Effector CD4-positive, alpha-beta T cell (primary cell): Measurements from ENCODE around the gene CYB561D1.
A peak's percentile ranks its signal among the peaks of the same experiment; 100 is the strongest.

Experiments
- DNase-seq: peaks from one replicate; pipeline ENCODE4 v3.0.0-alpha.2; 2020

Gene CYB561D1

GRCh38 chr1:109502364-109502851, 8.5 kb downstream of the CYB561D1 start:
- DNase-seq: peak; percentile 58

DNA sequence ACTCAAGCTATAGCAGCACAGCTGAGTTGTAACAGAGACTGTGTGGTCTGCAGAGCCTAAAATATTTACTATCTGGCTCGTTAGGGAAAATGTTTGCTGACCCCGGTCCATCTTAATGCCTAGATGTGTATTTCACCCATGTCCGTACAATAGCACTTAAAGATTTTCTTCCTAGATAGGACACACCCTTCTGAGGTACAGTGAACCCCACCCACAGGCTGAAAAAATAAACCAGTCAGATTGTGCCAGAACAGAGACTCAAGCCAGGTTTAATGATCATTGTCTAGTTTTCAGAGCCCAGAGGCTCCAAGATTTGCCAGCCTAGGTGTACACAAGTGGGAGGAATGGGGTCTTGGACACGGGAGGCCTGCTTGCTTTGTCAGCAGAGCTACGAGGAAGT, 10.0 kb downstream of the CYB561D1 start:
- DNase-seq: no peak

DNA sequence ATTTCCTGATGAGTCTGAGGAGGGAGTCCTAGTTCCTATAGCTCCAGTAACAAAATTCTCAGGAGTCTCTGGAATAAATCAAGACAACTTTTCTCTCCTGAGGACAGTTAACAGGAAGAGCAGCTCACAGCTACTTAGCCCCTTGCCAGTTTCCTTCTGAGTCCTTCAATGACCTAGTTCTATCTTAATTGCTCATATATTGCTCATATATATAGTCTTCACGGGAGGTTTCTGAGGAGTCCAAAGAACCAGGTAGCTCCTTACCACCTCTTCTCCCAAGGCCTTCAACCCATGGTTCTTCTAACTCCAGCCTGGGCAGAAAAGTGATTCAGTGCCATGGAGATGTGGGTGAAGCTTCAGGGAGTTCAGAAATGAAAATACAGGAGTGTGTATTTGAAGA, 11.1 kb downstream of the CYB561D1 start:
- no peak for DNase-seq

GRCh38 chr1:109508001-109508872, 14.3 kb downstream of the CYB561D1 start:
- DNase-seq: no peak

GRCh38 chr1:109508873-109509175, 14.9 kb downstream of the CYB561D1 start:
- no peak for DNase-seq

DNA sequence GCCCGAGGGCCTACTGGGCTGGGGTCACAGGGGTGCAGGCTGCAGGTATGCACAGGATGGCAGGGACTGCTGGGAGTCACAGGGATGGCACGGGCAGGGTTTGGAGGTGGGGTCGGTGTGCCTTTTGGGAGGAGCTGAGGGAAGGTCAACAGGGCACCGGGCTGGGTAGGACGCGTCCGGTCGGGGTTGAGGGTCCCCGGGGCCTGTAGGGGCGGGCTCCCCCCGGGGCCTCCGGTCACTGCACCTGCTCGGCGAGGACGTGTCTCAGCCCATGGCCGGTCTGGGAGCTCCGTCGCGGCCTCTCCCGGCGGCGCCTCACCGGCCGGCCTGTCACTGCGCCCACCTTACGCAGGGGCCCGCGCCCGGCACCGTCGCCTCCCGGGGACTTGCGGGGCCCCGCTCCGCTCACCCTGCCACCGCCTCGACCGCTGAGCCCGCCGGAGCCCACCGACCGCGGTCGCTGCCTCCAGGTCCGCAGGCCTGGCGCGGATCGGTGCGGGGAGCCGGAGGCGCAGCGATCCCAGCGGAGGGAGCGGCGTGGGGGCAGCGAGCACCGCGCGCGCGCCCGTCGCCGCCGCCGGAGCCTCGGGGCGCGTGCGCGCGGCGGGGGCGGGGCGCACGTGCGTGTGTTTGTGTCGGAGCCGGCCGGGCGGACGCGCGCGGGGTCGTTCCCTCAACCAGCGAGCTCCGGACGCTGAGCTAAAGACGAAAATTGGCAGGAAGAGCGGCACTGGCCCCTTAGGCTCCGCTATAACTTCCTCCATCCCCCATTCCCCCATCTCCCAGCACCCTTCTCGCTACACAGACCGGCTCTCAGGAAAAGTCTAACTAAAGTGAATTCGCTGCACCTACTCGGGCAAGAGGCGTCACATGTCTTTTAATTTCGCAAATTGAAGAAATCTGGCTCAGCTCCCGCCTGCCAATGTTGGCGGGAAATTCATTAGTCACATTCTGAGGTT, 15.6 kb downstream of the CYB561D1 start, which contains the start of gene AMIGO1:
Gene AMIGO1 (minus strand): TSS at position 552 of the 959 bp plus-strand sequence. CDS start 815 bp downstream, outside the sequence.
- DNase-seq: peak; percentile 51

DNA sequence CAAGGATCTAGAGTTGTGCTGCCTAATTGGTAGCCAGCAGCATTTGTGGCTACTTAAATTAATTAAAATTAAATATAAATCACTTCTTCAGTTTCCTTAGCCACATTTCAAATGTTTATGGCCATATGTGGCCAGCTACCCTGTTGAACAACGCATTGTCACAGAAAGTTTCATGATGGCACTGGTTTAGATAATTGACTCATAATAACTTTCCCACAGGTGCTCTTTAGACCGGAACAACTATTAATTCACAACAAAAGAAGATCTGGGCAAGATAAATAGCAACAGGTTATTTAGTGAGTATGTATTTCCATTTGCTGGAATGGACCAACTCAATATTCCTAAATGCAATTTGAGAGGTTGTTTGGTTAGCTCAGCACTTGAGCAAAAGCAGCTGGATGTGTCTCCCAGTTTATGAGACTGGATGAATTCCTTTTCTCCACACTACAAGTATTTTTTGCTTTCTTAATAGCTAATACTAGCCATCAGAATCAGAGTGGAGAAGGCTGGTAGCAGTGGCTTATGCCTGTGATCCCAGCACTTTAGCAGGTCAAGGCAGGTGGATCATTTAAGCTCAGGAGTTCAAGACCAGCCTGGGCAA, 19.3 kb downstream of the CYB561D1 start:
- DNase-seq: no peak

GRCh38 chr1:109514846-109515245, 21.0 kb downstream of the CYB561D1 start:
- DNase-seq: no peak

GRCh38 chr1:109516872-109517271, 23.0 kb downstream of the CYB561D1 start:
- DNase-seq: no peak

GRCh38 chr1:109517337-109517736, 23.4 kb downstream of the CYB561D1 start:
- no peak for DNase-seq

GRCh38 chr1:109521002-109521951, 27.4 kb downstream of the CYB561D1 start:
- DNase-seq: no peak

- DNase-seq: no peak
Observed at GRCh38 chr1:109522026-109522425, 28.1 kb downstream of the CYB561D1 start.

DNA sequence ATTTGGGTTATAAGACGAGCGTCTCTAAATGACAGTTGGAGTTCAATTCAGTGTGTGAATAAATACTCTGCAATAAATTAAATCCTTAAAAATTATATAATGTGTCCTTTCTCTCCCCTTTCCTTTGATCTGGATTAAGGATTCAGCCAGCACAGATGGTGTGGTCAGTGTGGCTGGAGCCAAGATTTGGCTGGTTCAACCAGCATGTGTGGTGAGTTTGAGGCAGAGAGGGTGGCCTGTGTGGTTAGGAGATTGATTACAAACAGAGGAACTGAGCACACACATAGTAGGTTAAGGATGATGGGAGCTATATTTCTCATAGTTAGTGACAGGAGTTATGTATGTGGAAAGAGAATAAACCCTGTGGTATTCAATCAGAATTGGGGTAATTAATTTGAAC, 29.8 kb downstream of the CYB561D1 start:
- no peak for DNase-seq

DNA sequence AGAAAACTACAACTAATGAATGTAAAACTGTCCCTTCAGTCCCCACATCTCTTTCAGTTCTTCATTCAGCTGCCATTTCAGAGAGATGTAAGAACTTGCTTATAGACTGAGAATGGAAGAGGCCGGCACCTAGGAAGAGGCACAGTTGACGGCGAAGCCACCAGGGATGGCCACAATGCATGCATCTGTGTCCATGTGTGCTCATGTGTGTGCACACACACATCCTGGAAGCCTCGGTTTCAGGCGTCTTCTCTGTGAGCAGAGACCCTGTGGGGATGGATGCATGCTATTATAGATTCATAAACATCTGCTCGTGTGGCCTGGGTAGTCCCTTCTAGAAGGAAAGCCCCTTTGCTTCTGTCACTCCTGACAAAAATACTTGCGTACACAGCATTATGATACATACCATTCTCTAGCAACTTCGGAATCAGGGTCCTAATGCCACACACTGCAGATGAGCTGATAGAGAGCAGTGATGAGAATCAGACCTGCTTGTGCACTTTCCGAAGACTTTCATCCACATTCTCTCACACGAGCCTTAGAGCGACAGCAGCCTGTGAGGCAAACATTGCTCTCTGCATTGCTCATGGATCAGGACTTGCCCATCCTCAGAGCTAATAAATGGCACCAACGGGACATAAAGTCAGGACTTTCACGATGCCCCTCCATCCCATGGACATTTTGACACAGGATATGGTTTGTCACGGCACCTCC, 33.4 kb downstream of the CYB561D1 start:
- DNase-seq: no peak

DNA sequence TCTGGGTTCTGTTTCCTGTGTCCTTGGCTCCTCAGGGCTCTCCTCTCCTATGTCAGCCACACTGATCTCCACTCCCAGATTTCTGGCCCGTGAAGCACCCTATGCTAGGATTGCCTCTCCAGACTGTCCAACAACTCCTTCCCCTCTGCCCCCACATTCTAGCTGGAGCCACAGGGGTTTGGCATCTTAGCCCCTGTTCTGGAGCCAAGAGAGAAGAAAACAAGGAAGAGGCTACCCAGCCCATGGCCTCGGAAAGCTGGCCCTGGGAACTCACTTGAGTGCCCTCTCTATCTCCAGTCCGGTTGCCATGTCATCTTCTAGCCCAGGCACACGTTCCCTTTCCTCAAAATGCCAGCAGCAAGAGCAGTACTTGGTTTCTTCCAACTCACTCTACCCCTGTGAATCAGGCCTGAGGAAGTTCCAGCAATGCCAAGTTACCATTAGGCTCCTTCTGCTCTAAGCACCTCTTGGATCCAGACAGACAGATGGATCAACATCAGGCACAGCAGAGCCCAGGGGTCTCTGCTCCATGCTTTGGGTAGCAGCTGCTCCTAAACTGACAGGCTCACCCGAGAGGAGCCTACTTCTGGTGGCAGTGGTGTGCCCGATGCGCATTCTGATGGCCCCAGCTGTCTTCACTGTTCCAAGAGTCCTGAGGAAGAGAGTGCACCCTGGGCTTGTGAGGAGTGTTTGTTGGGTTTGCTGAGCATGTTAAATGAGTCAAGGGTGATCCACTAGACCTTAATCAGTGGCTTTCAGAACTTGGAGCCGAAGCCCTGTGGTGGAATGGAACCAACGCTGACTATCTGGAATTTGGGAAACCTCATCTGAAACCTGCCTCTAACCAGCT, 34.2 kb downstream of the CYB561D1 start:
- DNase-seq: no peak

DNA sequence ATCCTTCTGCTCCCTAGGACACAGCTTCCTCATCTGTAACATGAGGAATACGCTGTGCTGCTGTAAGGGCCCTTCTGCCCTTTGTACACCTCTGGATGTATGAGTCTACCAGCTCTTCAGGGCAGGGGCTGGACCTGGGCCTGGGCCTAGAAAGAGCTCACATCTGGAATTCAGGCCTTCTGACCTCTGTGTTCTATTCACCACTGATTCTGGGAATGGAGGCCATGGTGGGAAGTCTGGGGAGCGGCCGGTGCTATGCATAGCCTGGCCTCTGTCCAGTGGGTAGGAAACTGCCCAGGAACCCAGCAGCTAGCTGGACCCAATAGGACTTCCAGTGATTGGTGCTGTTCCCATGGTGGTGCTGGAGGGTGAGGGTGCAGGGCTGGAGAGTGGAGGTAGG, 34.8 kb downstream of the CYB561D1 start:
- DNase-seq: no peak

- no peak for DNase-seq
Observed at GRCh38 chr1:109529881-109530456, 36.1 kb downstream of the CYB561D1 start.

- no peak for DNase-seq
Observed at GRCh38 chr1:109530457-109531087, 36.7 kb downstream of the CYB561D1 start.

- no peak for DNase-seq
Observed at GRCh38 chr1:109531380-109531779, 37.5 kb downstream of the CYB561D1 start.
